ENCODE measurements around the gene DUSP19.
"Not testable (repeated sequence)": the region's sequence is repeated elsewhere in the genome, so short reads cannot be mapped to it uniquely, and the experiment has no call there.

DUSP19 gene

GRCh38 chr2:183078464-183079138, at the start of gene DUSP19:
TSS of gene DUSP19 (plus strand) at chr2:183078747. CDS start at chr2:183078934, 187 bp downstream.
- peak; percentile 53 for DNase-seq

- no peak for DNase-seq
Measured at GRCh38 chr2:183029219-183029618, 49.3 kb upstream of the DUSP19 start.

- DNase-seq: no peak
Measured at GRCh38 chr2:183031911-183032794, 46.4 kb upstream of the DUSP19 start.

GRCh38 chr2:183033951-183034350, 44.6 kb upstream of the DUSP19 start:
- no peak for DNase-seq

- DNase-seq: no peak
Measured at GRCh38 chr2:183034806-183035205, 43.7 kb upstream of the DUSP19 start.

- DNase-seq: no peak
Measured at GRCh38 chr2:183035298-183035953, 43.1 kb upstream of the DUSP19 start.

GRCh38 chr2:183035954-183036669, 42.4 kb upstream of the DUSP19 start:
- DNase-seq: no peak

- DNase-seq: no peak
Measured at GRCh38 chr2:183037074-183037552, 41.4 kb upstream of the DUSP19 start.

- no peak for DNase-seq
Measured at GRCh38 chr2:183037553-183038340, 40.8 kb upstream of the DUSP19 start.

- DNase-seq: no peak
Measured at GRCh38 chr2:183038341-183039300, 39.9 kb upstream of the DUSP19 start, which contains the start of gene NCKAP1. TSS of gene NCKAP1 (minus strand) at chr2:183038457. CDS start at chr2:183038099, 358 bp downstream.

- DNase-seq: no peak
Measured at GRCh38 chr2:183040604-183041003, 37.9 kb upstream of the DUSP19 start.

- DNase-seq: not testable (repeated sequence)
Measured at GRCh38 chr2:183043580-183043979, 35.0 kb upstream of the DUSP19 start.

GRCh38 chr2:183047486-183048125, 30.9 kb upstream of the DUSP19 start:
- not testable (repeated sequence) for DNase-seq

GRCh38 chr2:183049420-183049819, 29.1 kb upstream of the DUSP19 start:
- DNase-seq: no peak

GRCh38 chr2:183057333-183057985, 21.1 kb upstream of the DUSP19 start:
- DNase-seq: no peak

GRCh38 chr2:183059561-183059960, 19.0 kb upstream of the DUSP19 start:
- no peak for DNase-seq

GRCh38 chr2:183060571-183061231, 17.8 kb upstream of the DUSP19 start:
- DNase-seq: no peak

- DNase-seq: no peak
Measured at GRCh38 chr2:183063083-183063482, 15.5 kb upstream of the DUSP19 start.

GRCh38 chr2:183068561-183068960, 10.0 kb upstream of the DUSP19 start:
- DNase-seq: no peak
